IMR-90 (cell line): Measurements from ENCODE around the gene AS3MT. TPM values are rescaled to one million over a fixed set of nuclear protein-coding genes. Genes with fewer than 3 reads are reported as not detected.

Experiments used
- ATAC-seq: fragments of 200-7000 bp; cut with Tn5 transposase; 2 replicates; pipeline ENCODE4 v1.9.1; 2020; ENCODE audit warnings: low read depth, mild to moderate bottlenecking, moderate library complexity
- BruUV-seq: library from RNA; stranded (reverse); fragments of 400-500 nt; replicated peaks from 2 replicates; lab custom pipeline; 2021; lab: Mats Ljungman, UMichigan
- CTCF ChIA-PET: fragments of 300-600 bp; formaldehyde crosslinking; extraction: SDS; loops from one replicate; lab custom pipeline; 2021; ENCODE audit warnings: antibody characterized with exemption; lab: Yijun Ruan, JAX
- POLR2A ChIA-PET: fragments of 300-600 bp; sonication (Branson Sonifier 250); formaldehyde crosslinking; loops from one replicate; lab custom pipeline; 2022; ENCODE audit warnings: antibody characterized with exemption; ENCODE audit not compliant: unreplicated experiment; lab: Charles Lee
- DNase-seq: peaks from one replicate; pipeline ENCODE4 v3.0.0; 2013
- H2AFZ ChIP-seq: replicated peaks from 2 replicates; pipeline ENCODE3; 2013; ENCODE audit warnings: low read length, mild to moderate bottlenecking; ENCODE audit not compliant: poor library complexity
- H2AK5ac ChIP-seq: 2 replicates; pipeline ENCODE4 v1.6.1; 2013; ENCODE audit warnings: low read depth, low read length, inconsistent platforms
- H2AK9ac ChIP-seq: replicated peaks from 2 replicates; pipeline ENCODE3; 2013; ENCODE audit warnings: mild to moderate bottlenecking, low read depth, low read length, moderate library complexity; ENCODE audit not compliant: poor library complexity
- H2BK120ac ChIP-seq: 2 replicates; pipeline ENCODE4 v1.6.1; 2013; ENCODE audit warnings: low read depth, low read length, inconsistent platforms
- H2BK15ac ChIP-seq: 3 replicates; pipeline ENCODE4 v1.6.1; 2013; ENCODE audit warnings: low read depth, low read length, inconsistent platforms
- H2BK20ac ChIP-seq: 2 replicates; pipeline ENCODE4 v1.6.1; 2013; ENCODE audit warnings: low read depth, mild to moderate bottlenecking, inconsistent platforms, low read length, moderate library complexity
- H2BK5ac ChIP-seq: 2 replicates; pipeline ENCODE4 v1.6.1; 2013; ENCODE audit warnings: mild to moderate bottlenecking, low read depth, low read length, inconsistent platforms; ENCODE audit not compliant: poor library complexity, severe bottlenecking
- H3K14ac ChIP-seq: replicated peaks from 2 replicates; pipeline ENCODE4 v1.6.1; 2013; ENCODE audit warnings: low read depth, low read length, inconsistent platforms
- H3K18ac ChIP-seq: 2 replicates; pipeline ENCODE4 v1.6.1; 2013; ENCODE audit warnings: low read depth, low read length, control low read depth
- H3K23ac ChIP-seq: 2 replicates; pipeline ENCODE4 v1.6.1; 2013; ENCODE audit warnings: low read depth, low read length, inconsistent platforms
- H3K27ac ChIP-seq: 2 replicates; pipeline ENCODE4 v1.5.1; 2013; ENCODE audit warnings: mild to moderate bottlenecking, control low read depth, low read length; ENCODE audit not compliant: insufficient read depth
- H3K27me3 ChIP-seq: 2 replicates; pipeline ENCODE4 v1.6.1; 2013; ENCODE audit warnings: low read length; ENCODE audit not compliant: control insufficient read depth, insufficient read depth
- H3K36me3 ChIP-seq: 2 replicates; pipeline ENCODE4 v1.6.1; 2013; ENCODE audit warnings: low read length, mixed read lengths; ENCODE audit not compliant: control insufficient read depth, insufficient read depth
- H3K4ac ChIP-seq: 2 replicates; pipeline ENCODE4 v1.6.1; 2013; ENCODE audit warnings: low read depth, low read length, inconsistent platforms
- H3K4me1 ChIP-seq: 2 replicates; pipeline ENCODE4 v1.6.1; 2013; ENCODE audit warnings: low read length, mixed read lengths; ENCODE audit not compliant: control insufficient read depth, insufficient read depth
- H3K4me2 ChIP-seq: 2 replicates; pipeline ENCODE4 v1.6.1; 2013; ENCODE audit warnings: low read depth, mild to moderate bottlenecking, control low read depth, low read length, moderate library complexity
- H3K4me3 ChIP-seq: 2 replicates; pipeline ENCODE4 v1.5.1; 2013; ENCODE audit warnings: low read depth, mild to moderate bottlenecking, control low read depth, low read length, moderate library complexity; ENCODE audit not compliant: insufficient read depth
- H3K56ac ChIP-seq: 2 replicates; pipeline ENCODE4 v1.6.1; 2013; ENCODE audit warnings: low read length, inconsistent platforms; ENCODE audit not compliant: insufficient read depth; ENCODE audit errors: extremely low read depth
- H3K79me1 ChIP-seq, 2 experiments: 2 replicates each; pipeline ENCODE4 v1.6.1; 2013; ENCODE audit warnings: low read length in 2 of 2, inconsistent platforms in 1 of 2, low read depth in 1 of 2
- H3K9ac ChIP-seq: 2 replicates; pipeline ENCODE4 v1.6.1; 2013; ENCODE audit warnings: low read depth, low read length, control low read depth
- H3K9me1 ChIP-seq: 2 replicates; pipeline ENCODE4 v1.6.1; 2013; ENCODE audit warnings: low read length, inconsistent platforms; ENCODE audit not compliant: insufficient read depth
- H3K9me3 ChIP-seq: 2 replicates; pipeline ENCODE4 v1.6.1; 2013; ENCODE audit warnings: low read length; ENCODE audit not compliant: control insufficient read depth, insufficient read depth
- H4K20me1 ChIP-seq: 2 replicates; pipeline ENCODE4 v1.6.1; 2013; ENCODE audit warnings: low read length, inconsistent platforms; ENCODE audit not compliant: insufficient read depth
- H4K5ac ChIP-seq: 2 replicates; pipeline ENCODE4 v1.6.1; 2013; ENCODE audit warnings: mild to moderate bottlenecking, low read depth, low read length, control low read depth
- H4K8ac ChIP-seq, 2 experiments: 2 replicates each; pipeline ENCODE4 v1.6.1; 2013; ENCODE audit warnings: low read depth in 2 of 2, low read length in 2 of 2, control low read depth in 1 of 2, inconsistent platforms in 1 of 2
- H4K91ac ChIP-seq: 2 replicates; pipeline ENCODE4 v1.6.1; 2013; ENCODE audit warnings: low read depth, low read length, inconsistent platforms; ENCODE audit not compliant: insufficient read depth
- CHD1 ChIP-seq: IDR thresholded peaks from 2 replicates; pipeline ENCODE4 v1.6.1; 2012; ENCODE audit warnings: low read depth, low read length, improper control_type of control experiment
- ELK1 ChIP-seq: fragments of 150-350 bp; IDR thresholded peaks from 2 replicates; pipeline ENCODE4 v1.6.1; 2016; ENCODE audit warnings: low read depth, mild to moderate bottlenecking, low read length, moderate library complexity, borderline replicate concordance
- FOS ChIP-seq: fragments of 150-350 bp; IDR thresholded peaks from 2 replicates; pipeline ENCODE4 v1.6.1; 2016; ENCODE audit warnings: low read depth, low read length
- MAZ ChIP-seq: IDR thresholded peaks from 2 replicates; pipeline ENCODE4 v1.6.1; 2012; ENCODE audit warnings: low read depth, mild to moderate bottlenecking, low read length, improper control_type of control experiment, moderate library complexity, borderline replicate concordance
- RAD21 ChIP-seq: IDR thresholded peaks from 2 replicates; pipeline ENCODE4 v1.6.1; 2012; ENCODE audit warnings: low read length, improper control_type of control experiment
- RCOR1 ChIP-seq: IDR thresholded peaks from 2 replicates; pipeline ENCODE4 v1.6.1; 2012; ENCODE audit warnings: mild to moderate bottlenecking, low read length, improper control_type of control experiment; ENCODE audit not compliant: insufficient replicate concordance
- SMC3 ChIP-seq: fragments of 150-350 bp; IDR thresholded peaks from 2 replicates; pipeline ENCODE4 v1.6.1; 2016; ENCODE audit warnings: low read depth, mild to moderate bottlenecking, antibody characterized with exemption, low read length, moderate library complexity
- WGBS, 2 experiments: methylation state at CpG; one replicate each; pipeline versions ENCODE4 v1.1.5 to v1.1.7; 2013; ENCODE audit warnings: missing lambda C conversion rate in 2 of 2; ENCODE audit not compliant: insufficient read length in 1 of 2; ENCODE audit errors: extremely low coverage in 2 of 2; 5-methylcytosine and 5-hydroxymethylcytosine counted together
- dilution Hi-C: fragments of 300-500 bp; cut with HindIII; formaldehyde crosslinking; loops from one replicate; pipeline ENCODE4 v1.14.3; 2018; ENCODE audit warnings: low sequenced_read_pairs; ENCODE audit not compliant: unreplicated experiment
- in situ Hi-C: fragments of 300-500 bp; cut with MboI; formaldehyde crosslinking; loops from 3 replicates; pipeline ENCODE4 v1.14.3; 2019; ENCODE audit warnings: low sequenced_read_pairs, inconsistent platforms, mixed read lengths
- intact Hi-C: fragments of 100-400 bp; cut with micrococcal nuclease; formaldehyde crosslinking; loops from 2 replicates; pipeline ENCODE4 v1.10.0; 2022
- polyA plus RNA-seq, 3 experiments: library from polyadenylated mRNA; depleted of rRNA; stranded (reverse); fragments of >200 nt; gene quantifications; 2 replicates each; pipeline ENCODE4 v1.2.3, GENCODE V29; 2012; ENCODE audit warnings: low replicate concordance in 1 of 3
- total RNA-seq: library from RNA; depleted of rRNA; stranded (reverse); fragments of >200 nt; gene quantifications from 2 replicates; pipeline ENCODE4 v1.2.3, GENCODE V29; 2012

AS3MT gene
- total and polyA plus RNA-seq, 2 of the 4 experiments (the other 2 are of a cell fraction), result 2.7 to 3.6 TPM

- H3K18ac ChIP-seq, result no peak overlapping the region
- H3K4me3 ChIP-seq, result no peak overlapping the region
- H3K23ac ChIP-seq, result no peak overlapping the region
- no peak overlapping the region for H2AK9ac ChIP-seq
- H3K9me1 ChIP-seq, result peaks cover 13% of the 10 kb centered on the region; the same call in 1 of the 2 replicates
- ChIA-PET CTCF (interaction anchor here (0.6 to 0.9 kb wide), 2 partner anchors 8 to 11 kb away, joined by 3 to 4 read pairs; no protein-coding TSS in a partner anchor), POLR2A (no interaction called here)
- in situ Hi-C loops (no loop called here), intact Hi-C loops (no loop called here), dilution Hi-C loops (no loop called here)
- no peak overlapping the region for H2BK5ac ChIP-seq
- peaks cover 12% of the 10 kb centered on the region for H4K20me1 ChIP-seq
- no peak overlapping the region for H4K5ac ChIP-seq
- no peak overlapping the region for H2BK120ac ChIP-seq
- 80% methylated on average over 1 of the region's 2 CpGs; no CpG with 5 or more reads in 1 of the 2 experiments for WGBS, 2 experiments
- 0 out of 3 replicates have a peak overlapping the region, but pooled peaks have one; percentile 23 for H2BK15ac ChIP-seq
- H3K9ac ChIP-seq, result no peak overlapping the region
- no peak overlapping the region for H2BK20ac ChIP-seq
- H3K4me2 ChIP-seq, result no peak overlapping the region
- no peaks in the 10 kb centered on the region for H3K36me3 ChIP-seq
- ATAC-seq, result no peak
- H2AK5ac ChIP-seq, result 0 out of 2 replicates have a peak overlapping the region, but pooled peaks have one; percentile 13
- no peak overlapping the region for H4K8ac ChIP-seq
- no TSS peak for BruUV-seq
- H3K27ac ChIP-seq, result no peak overlapping the region
- H4K91ac ChIP-seq, result no peak overlapping the region
- H3K79me1 ChIP-seq, result peaks cover 10 to 57% of the 10 kb centered on the region in 2 experiments
- H3K14ac ChIP-seq, result 0 out of 2 replicates have a peak overlapping the region, but pooled peaks have one; percentile 28
- no peaks in the 10 kb centered on the region for H3K9me3 ChIP-seq
- H3K4ac ChIP-seq, result no peak overlapping the region
- H3K27me3 ChIP-seq, result no peaks in the 10 kb centered on the region
- no peak for DNase-seq
- H3K56ac ChIP-seq, result no peak overlapping the region
- no peak for TF ChIP-seq RCOR1
- no peak for TF ChIP-seq SMC3
- TF ChIP-seq FOS, result no peak
- no peak for TF ChIP-seq RAD21
- TF ChIP-seq MAZ, result no peak
- no peak for TF ChIP-seq ELK1
- TF ChIP-seq CHD1, result no peak
- no peak overlapping the region for H2AFZ ChIP-seq
- H3K4me1 ChIP-seq, result peaks cover 5% of the 10 kb centered on the region
These were observed 76.7 kb downstream of the AS3MT start for GRCh38 chr10:102945962-102946361.
